HepG2 (cell line): ENCODE data around the gene OSR1. TPM values are rescaled to one million over a fixed set of nuclear protein-coding genes. Genes with fewer than 3 reads are reported as not detected.
A peak's percentile ranks its signal among the peaks of the same experiment; 100 is the strongest.

ENCODE experiments used
- BRF2 ChIP-seq: sonication (generic); formaldehyde crosslinking; IDR thresholded peaks from 2 replicates; pipeline ENCODE4 v1.8.1; 2022; ENCODE audit warnings: mild to moderate bottlenecking, missing genetic modification reagents
- CSRNP2 ChIP-seq: sonication (generic); formaldehyde crosslinking; conservative IDR thresholded peaks from 2 replicates; pipeline ENCODE4 v1.8.0; 2022; ENCODE audit warnings: low read depth, missing genetic modification reagents
- FOXP1 ChIP-seq, 2 experiments: fragments of 450-650 bp in 1 of 2; IDR thresholded peaks; 2 replicates each; pipeline ENCODE4 v1.6.1; 2017 to 2018; ENCODE audit warnings: antibody characterized with exemption in 1 of 2
- IRF9 ChIP-seq: sonication (generic); formaldehyde crosslinking; IDR thresholded peaks from 2 replicates; pipeline ENCODE4 v1.8.0; 2022; ENCODE audit warnings: missing genetic modification reagents, mild to moderate bottlenecking, borderline replicate concordance
- MED13 ChIP-seq: sonication (generic); formaldehyde crosslinking; IDR thresholded peaks from 2 replicates; pipeline ENCODE4 v1.5.0; 2020; ENCODE audit warnings: missing genetic modification reagents
- NFE2L1 ChIP-seq: sonication (generic); formaldehyde crosslinking; IDR thresholded peaks from 2 replicates; pipeline ENCODE4 v1.4.0; 2020; ENCODE audit warnings: missing genetic modification reagents, mild to moderate bottlenecking, borderline replicate concordance
- SMARCE1 ChIP-seq: fragments of 450-650 bp; IDR thresholded peaks from 2 replicates; pipeline ENCODE4 v1.6.1; 2017; ENCODE audit warnings: borderline replicate concordance
- SNAI1 ChIP-seq: sonication (generic); formaldehyde crosslinking; IDR thresholded peaks from 2 replicates; pipeline ENCODE4 v1.5.0; 2020; ENCODE audit warnings: mild to moderate bottlenecking, missing genetic modification reagents, borderline replicate concordance
- SNAPC2 ChIP-seq: sonication (generic); formaldehyde crosslinking; IDR thresholded peaks from 2 replicates; pipeline ENCODE4 v1.8.1; 2022; ENCODE audit warnings: mild to moderate bottlenecking, missing genetic modification reagents
- SP2 ChIP-seq: sonication (generic); formaldehyde crosslinking; IDR thresholded peaks from 2 replicates; pipeline ENCODE4 v1.5.1; 2020; ENCODE audit warnings: mild to moderate bottlenecking, missing genetic modification reagents
- TCF7L2 ChIP-seq: IDR thresholded peaks from 2 replicates; pipeline ENCODE4 v1.6.1; 2011; ENCODE audit warnings: mild to moderate bottlenecking, low read depth, low read length, moderate library complexity
- XRCC5 ChIP-seq: fragments of 200-400 bp; formaldehyde crosslinking; optimal IDR thresholded peaks from 2 replicates; pipeline ENCODE3; 2017; ENCODE audit warnings: mild to moderate bottlenecking, low read length
- ZBTB33 ChIP-seq: sonication (generic); formaldehyde crosslinking; IDR thresholded peaks from 2 replicates; pipeline ENCODE4 v1.4.0; 2020; ENCODE audit warnings: missing genetic modification reagents
- ZEB1 ChIP-seq: IDR thresholded peaks from 2 replicates; pipeline ENCODE4 v1.6.1; 2012; ENCODE audit warnings: mild to moderate bottlenecking, low read depth, inconsistent platforms; ENCODE audit not compliant: insufficient replicate concordance
- ZNF138 ChIP-seq: sonication (generic); formaldehyde crosslinking; IDR thresholded peaks from 2 replicates; pipeline ENCODE4 v1.5.0; 2020; ENCODE audit warnings: mild to moderate bottlenecking, low read depth, missing genetic modification reagents
- ZNF552 ChIP-seq: sonication (generic); formaldehyde crosslinking; IDR thresholded peaks from 2 replicates; pipeline ENCODE4 v1.9.0; 2022; ENCODE audit warnings: missing genetic modification reagents, mild to moderate bottlenecking, borderline replicate concordance
- ZNF569 ChIP-seq: sonication (generic); formaldehyde crosslinking; IDR thresholded peaks from 2 replicates; pipeline ENCODE4 v1.5.0; 2020; ENCODE audit warnings: mild to moderate bottlenecking, missing genetic modification reagents, moderate library complexity, borderline replicate concordance
- ZNF672 ChIP-seq: sonication (generic); formaldehyde crosslinking; IDR thresholded peaks from 2 replicates; pipeline ENCODE4 v1.8.1; 2022; ENCODE audit warnings: missing genetic modification reagents
- ZNF768 ChIP-seq: sonication (generic); formaldehyde crosslinking; IDR thresholded peaks from 2 replicates; pipeline ENCODE4 v1.4.0; 2020; ENCODE audit warnings: missing genetic modification reagents
- ZNF850 ChIP-seq: sonication (generic); formaldehyde crosslinking; conservative IDR thresholded peaks from 2 replicates; pipeline ENCODE4 v1.9.0; 2021; ENCODE audit warnings: mild to moderate bottlenecking, missing genetic modification reagents
- ZSCAN21 ChIP-seq: sonication (generic); formaldehyde crosslinking; IDR thresholded peaks from 2 replicates; pipeline ENCODE4 v1.8.0; 2022; ENCODE audit warnings: mild to moderate bottlenecking, missing genetic modification reagents, moderate library complexity, borderline replicate concordance
- polyA plus RNA-seq, 8 experiments: library from polyadenylated mRNA; depleted of rRNA in 3 of 8; stranded (reverse) in 7 of 8; unstranded in 1 of 8; fragments of >200 nt; fragmentation: Illumina TruSeq in 4 of 8; extraction: Trizol in 4 of 8; gene quantifications; 2 replicates each; pipeline versions ENCODE4 v1.2.1 to v1.2.3, GENCODE V29; 2011 to 2016; ENCODE audit warnings: low read depth in 4 of 8, missing spikeins in 1 of 8, mixed read lengths in 1 of 8; ENCODE audit not compliant: insufficient read depth in 1 of 8
- total RNA-seq, 5 experiments: library from RNA; depleted of rRNA; stranded (reverse); fragments of >200 nt; fragmentation: Illumina TruSeq; extraction: Trizol; gene quantifications; 2 replicates each; pipeline ENCODE4 v1.2.3, GENCODE V29; 2016; ENCODE audit warnings: low read depth in 1 of 5

The OSR1 gene
- total and polyA plus RNA-seq, 2 of the 13 experiments (the other 11 are each of a cell fraction or from before 2014, with no cell fraction given), result 0.63 to 1.1 TPM

GRCh38 chr2:19347619-19348562, 10.5 kb downstream of the OSR1 start (continued):
- TF ChIP-seq ZNF850 (CRISPR knock-in tag) (no peak), TCF7L2 (no peak), NFE2L1 (CRISPR knock-in tag) (no peak; the same call in 1 of the 2 replicates), FOXP1 (IDR thresholded peaks at IDR 0.05) (no peak), FOXP1 (CRISPR knock-in tag; IDR thresholded peaks at IDR 0.05) (no peak), SMARCE1 (no peak), ZNF138 (CRISPR knock-in tag) (peak; percentile 67; the same call in 1 of the 2 replicates), SNAPC2 (CRISPR knock-in tag) (0 out of 2 replicates have a peak, but pooled peaks have one; percentile 54), BRF2 (peak; percentile 88), XRCC5 (peak; percentile 69), ZNF768 (peak; percentile 56; the same call in 1 of the 2 replicates), ZSCAN21 (CRISPR knock-in tag) (peak; percentile 81; the same call in 1 of the 2 replicates), SNAI1 (CRISPR knock-in tag) (no peak; the same call in none of the 2 replicates), MED13 (CRISPR knock-in tag) (no peak; the same call in none of the 2 replicates), ZEB1 (no peak), ZNF569 (peak; percentile 12; the same call in 1 of the 2 replicates), ZNF672 (CRISPR knock-in tag) (no peak), CSRNP2 (CRISPR knock-in tag) (no peak), IRF9 (CRISPR knock-in tag) (peak; percentile 87), ZNF552 (CRISPR knock-in tag) (peak; percentile 75; the same call in 1 of the 2 replicates), SP2 (CRISPR knock-in tag) (no peak; the same call in 1 of the 2 replicates), ZBTB33 (CRISPR knock-in tag) (peak; percentile 88)
